ENCODE data around the gene TIAM2.

The TIAM2 gene

DNA sequence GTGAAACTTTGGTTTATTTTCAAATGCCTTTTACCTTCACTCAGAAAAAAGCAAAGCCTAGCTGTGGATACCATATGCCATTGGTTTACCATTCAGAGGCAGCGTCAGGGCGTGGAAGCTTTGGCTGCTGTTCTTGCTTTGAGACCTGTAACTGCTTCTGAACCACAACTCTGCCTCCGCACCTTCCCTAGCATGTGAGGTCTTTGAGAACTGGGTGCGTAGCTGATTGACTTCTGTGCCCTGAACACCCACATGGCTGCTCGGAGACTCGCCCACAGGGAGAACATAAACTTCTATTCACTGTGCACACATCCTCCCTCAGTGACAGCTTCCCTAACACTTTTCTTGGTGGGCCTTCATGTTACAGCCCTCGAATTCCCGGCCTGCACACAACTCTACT, 257.5 kb downstream of the TIAM2 start:
- Histone ChIP-seq H3K4me3 (ENCODE audit: severe bottlenecking) (no peak overlapping the region), H3K27ac (ENCODE audit: poor library complexity, severe bottlenecking) (no peak overlapping the region), H3K36me3 (ENCODE audit: low read depth) (peaks cover 26% of the 10 kb centered on the region), H3K27me3 (ENCODE audit: insufficient read depth, poor library complexity, severe bottlenecking) (no peaks in the 10 kb centered on the region), H3K4me1 (ENCODE audit: insufficient read depth, poor library complexity, severe bottlenecking) (peaks cover 11% of the 10 kb centered on the region), H3K9me3 (ENCODE audit: severe bottlenecking) (no peaks in the 10 kb centered on the region)
- ATAC-seq (ENCODE audit: low read depth) (no peak), DNase-seq (ENCODE audit: low spot score) (no peak)
- TF ChIP-seq, protein P1, sequence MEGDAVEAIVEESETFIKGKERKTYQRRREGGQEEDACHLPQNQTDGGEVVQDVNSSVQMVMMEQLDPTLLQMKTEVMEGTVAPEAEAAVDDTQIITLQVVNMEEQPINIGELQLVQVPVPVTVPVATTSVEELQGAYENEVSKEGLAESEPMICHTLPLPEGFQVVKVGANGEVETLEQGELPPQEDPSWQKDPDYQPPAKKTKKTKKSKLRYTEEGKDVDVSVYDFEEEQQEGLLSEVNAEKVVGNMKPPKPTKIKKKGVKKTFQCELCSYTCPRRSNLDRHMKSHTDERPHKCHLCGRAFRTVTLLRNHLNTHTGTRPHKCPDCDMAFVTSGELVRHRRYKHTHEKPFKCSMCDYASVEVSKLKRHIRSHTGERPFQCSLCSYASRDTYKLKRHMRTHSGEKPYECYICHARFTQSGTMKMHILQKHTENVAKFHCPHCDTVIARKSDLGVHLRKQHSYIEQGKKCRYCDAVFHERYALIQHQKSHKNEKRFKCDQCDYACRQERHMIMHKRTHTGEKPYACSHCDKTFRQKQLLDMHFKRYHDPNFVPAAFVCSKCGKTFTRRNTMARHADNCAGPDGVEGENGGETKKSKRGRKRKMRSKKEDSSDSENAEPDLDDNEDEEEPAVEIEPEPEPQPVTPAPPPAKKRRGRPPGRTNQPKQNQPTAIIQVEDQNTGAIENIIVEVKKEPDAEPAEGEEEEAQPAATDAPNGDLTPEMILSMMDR (IDR thresholded peaks at IDR 0.05; ENCODE audit: poor library complexity, severe bottlenecking) = no peak

DNA sequence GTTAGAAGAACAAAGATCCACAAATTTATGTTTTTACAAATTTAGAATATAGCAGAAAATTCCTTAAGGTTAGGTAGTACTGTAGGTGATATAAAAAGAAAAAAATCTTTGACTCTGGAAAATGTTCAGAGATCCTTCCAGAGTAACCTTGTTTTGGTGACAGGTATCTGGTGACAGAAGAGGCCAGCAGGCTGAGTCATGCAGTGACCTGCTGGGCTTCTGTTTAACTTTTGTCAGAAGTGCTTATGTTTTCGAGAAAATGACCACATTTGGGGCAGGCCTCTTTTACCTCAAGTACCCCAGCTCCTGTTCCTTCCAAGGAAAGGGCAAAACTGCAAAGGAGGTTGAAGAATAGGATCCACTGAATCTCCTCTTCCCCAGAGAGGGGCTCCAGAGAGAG, 258.2 kb downstream of the TIAM2 start:
- ATAC-seq (ENCODE audit: low read depth) = no peak
- Histone ChIP-seq H3K4me3 (ENCODE audit: severe bottlenecking) (no peak overlapping the region), H3K36me3 (ENCODE audit: low read depth) (peaks cover 34% of the 10 kb centered on the region), H3K9me3 (ENCODE audit: severe bottlenecking) (no peaks in the 10 kb centered on the region), H3K27me3 (ENCODE audit: insufficient read depth, poor library complexity, severe bottlenecking) (no peaks in the 10 kb centered on the region), H3K27ac (ENCODE audit: poor library complexity, severe bottlenecking) (no peak overlapping the region), H3K4me1 (ENCODE audit: insufficient read depth, poor library complexity, severe bottlenecking) (peaks cover 4% of the 10 kb centered on the region)
- no peak for DNase-seq (ENCODE audit: low spot score)
- TF ChIP-seq, protein P1 (IDR thresholded peaks at IDR 0.05; ENCODE audit: poor library complexity, severe bottlenecking) = no peak

DNA sequence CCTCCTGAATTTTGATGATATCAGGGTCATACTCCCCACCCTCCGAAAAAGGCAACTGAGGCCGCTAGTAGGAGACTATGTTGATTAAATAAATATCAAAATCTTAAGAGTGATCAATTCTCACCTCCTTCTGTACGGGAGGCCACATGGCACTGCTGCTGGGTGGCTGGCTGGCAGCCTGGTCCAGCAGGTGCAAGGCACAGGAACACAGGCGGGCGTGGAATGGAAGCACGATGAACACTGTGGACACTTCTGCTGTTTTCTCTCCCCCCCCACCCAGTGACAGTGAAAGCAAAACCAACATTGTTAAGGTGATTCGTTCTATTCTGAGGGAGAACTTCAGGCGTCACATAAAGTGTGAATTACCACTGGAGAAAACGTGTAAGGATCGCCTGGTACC, 259.0 kb downstream of the TIAM2 start:
- H3K4me1 ChIP-seq (ENCODE audit: insufficient read depth, poor library complexity, severe bottlenecking) = no peaks in the 10 kb centered on the region
- no peak for ATAC-seq (ENCODE audit: low read depth)
- DNase-seq (ENCODE audit: low spot score) = no peak
- H3K27me3 ChIP-seq (ENCODE audit: insufficient read depth, poor library complexity, severe bottlenecking) = no peaks in the 10 kb centered on the region
- H3K4me3 ChIP-seq (ENCODE audit: severe bottlenecking) = no peak overlapping the region
- H3K27ac ChIP-seq (ENCODE audit: poor library complexity, severe bottlenecking) = no peak overlapping the region
- H3K36me3 ChIP-seq (ENCODE audit: low read depth) = peaks cover 36% of the 10 kb centered on the region
- no peaks in the 10 kb centered on the region for H3K9me3 ChIP-seq (ENCODE audit: severe bottlenecking)
- TF ChIP-seq, protein P1 (IDR thresholded peaks at IDR 0.05; ENCODE audit: poor library complexity, severe bottlenecking) = no peak

DNA sequence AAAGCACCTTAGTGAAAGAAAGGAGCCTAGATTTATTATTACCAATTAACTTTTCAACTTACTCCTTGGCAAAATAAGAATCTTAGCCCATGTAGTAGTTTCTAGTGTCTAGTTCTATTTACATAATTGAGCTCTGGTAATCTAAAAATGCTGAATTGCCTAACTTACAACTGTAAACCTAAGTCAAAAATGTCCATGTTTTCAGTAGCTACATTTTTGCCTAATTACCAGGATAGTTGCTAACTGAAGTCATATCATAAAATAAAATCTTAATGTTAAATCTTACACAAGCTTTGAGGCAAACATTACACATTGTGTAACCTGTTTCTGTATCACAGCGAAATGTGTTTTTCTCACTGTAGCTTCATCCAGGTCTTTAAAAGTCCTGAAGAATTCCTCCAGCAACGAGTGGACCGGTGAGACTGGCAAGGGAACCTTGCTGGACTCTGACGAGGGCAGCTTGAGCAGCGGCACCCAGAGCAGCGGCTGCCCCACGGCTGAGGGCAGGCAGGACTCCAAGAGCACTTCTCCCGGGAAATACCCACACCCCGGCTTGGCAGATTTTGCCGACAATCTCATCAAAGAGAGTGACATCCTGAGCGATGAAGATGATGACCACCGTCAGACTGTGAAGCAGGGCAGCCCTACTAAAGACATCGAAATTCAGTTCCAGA, 261.1 kb downstream of the TIAM2 start:
- Histone ChIP-seq H3K4me3 (ENCODE audit: severe bottlenecking) (no peak overlapping the region), H3K4me1 (ENCODE audit: insufficient read depth, poor library complexity, severe bottlenecking) (no peaks in the 10 kb centered on the region), H3K27me3 (ENCODE audit: insufficient read depth, poor library complexity, severe bottlenecking) (no peaks in the 10 kb centered on the region), H3K27ac (ENCODE audit: poor library complexity, severe bottlenecking) (no peak overlapping the region), H3K36me3 (ENCODE audit: low read depth) (peaks cover 57% of the 10 kb centered on the region), H3K9me3 (ENCODE audit: severe bottlenecking) (no peaks in the 10 kb centered on the region)
- DNase-seq (ENCODE audit: low spot score) = no peak
- no peak for ATAC-seq (ENCODE audit: low read depth)
- TF ChIP-seq, protein P1 (IDR thresholded peaks at IDR 0.05; ENCODE audit: poor library complexity, severe bottlenecking) = no peak

DNA sequence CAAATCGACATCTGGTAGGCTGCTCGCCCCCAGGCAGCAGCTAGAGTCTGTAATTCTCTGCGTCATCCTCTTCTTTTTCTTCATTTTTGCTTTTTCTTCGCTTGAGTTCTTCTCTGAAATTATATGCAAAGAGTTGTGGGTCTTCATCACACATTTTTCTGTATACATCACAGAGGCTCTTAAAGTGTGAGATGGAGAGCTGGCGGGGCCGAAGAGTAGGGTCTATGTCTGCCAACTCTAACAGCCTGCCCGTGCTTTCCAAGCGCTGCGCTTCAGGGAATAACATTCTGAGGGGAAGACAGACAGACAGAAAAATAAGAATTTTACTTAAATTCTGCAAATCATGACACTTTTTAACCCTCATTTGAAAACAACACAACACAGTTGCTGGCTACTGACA, 262.7 kb downstream of the TIAM2 start:
- TF ChIP-seq, protein P1 (IDR thresholded peaks at IDR 0.05; ENCODE audit: poor library complexity, severe bottlenecking) = no peak
- H3K36me3 ChIP-seq (ENCODE audit: low read depth) = peaks cover 59% of the 10 kb centered on the region
- no peak overlapping the region for H3K27ac ChIP-seq (ENCODE audit: poor library complexity, severe bottlenecking)

More for the DNA sequence above, 262.7 kb downstream of the TIAM2 start:
- no peaks in the 10 kb centered on the region for H3K27me3 ChIP-seq (ENCODE audit: insufficient read depth, poor library complexity, severe bottlenecking)
- ATAC-seq (ENCODE audit: low read depth) = no peak
- H3K4me1 ChIP-seq (ENCODE audit: insufficient read depth, poor library complexity, severe bottlenecking) = no peaks in the 10 kb centered on the region
- no peaks in the 10 kb centered on the region for H3K9me3 ChIP-seq (ENCODE audit: severe bottlenecking)
- no peak overlapping the region for H3K4me3 ChIP-seq (ENCODE audit: severe bottlenecking)
- DNase-seq (ENCODE audit: low spot score) = no peak
